T-helper 2 cell treated with Interferon-gamma antibody and Interleukin-4, amounts not matched to agents 5 μg/mL and 100 μg/mL, for 36 hours (primary cell): Measurements from ENCODE around the gene SMYD2.
A peak's percentile ranks its signal among the peaks of the same experiment; 100 is the strongest.

Experiments
- DNase-seq: peaks from one replicate; pipeline ENCODE4 v3.0.0; 2021; ENCODE audit warnings: low spot score
- H3K27ac Mint-ChIP-seq: one replicate; pipeline ENCODE4 v1.8.0; 2021; ENCODE audit warnings: mild to moderate bottlenecking, mixed read lengths
- H3K27me3 Mint-ChIP-seq: one replicate; pipeline ENCODE4 v1.8.0; 2021; ENCODE audit warnings: low read depth, mixed read lengths
- H3K36me3 Mint-ChIP-seq: one replicate; pipeline ENCODE4 v1.8.0; 2021; ENCODE audit warnings: low read depth, mixed read lengths
- H3K4me1 Mint-ChIP-seq: one replicate; pipeline ENCODE4 v1.8.0; 2021; ENCODE audit warnings: low read depth, mixed read lengths
- H3K4me3 Mint-ChIP-seq: one replicate; pipeline ENCODE4 v1.8.0; 2022; ENCODE audit warnings: mild to moderate bottlenecking, moderate library complexity, mixed read lengths
- H3K9me3 Mint-ChIP-seq: one replicate; pipeline ENCODE4 v1.8.0; 2021; ENCODE audit warnings: mixed read lengths

The SMYD2 gene, protein sequence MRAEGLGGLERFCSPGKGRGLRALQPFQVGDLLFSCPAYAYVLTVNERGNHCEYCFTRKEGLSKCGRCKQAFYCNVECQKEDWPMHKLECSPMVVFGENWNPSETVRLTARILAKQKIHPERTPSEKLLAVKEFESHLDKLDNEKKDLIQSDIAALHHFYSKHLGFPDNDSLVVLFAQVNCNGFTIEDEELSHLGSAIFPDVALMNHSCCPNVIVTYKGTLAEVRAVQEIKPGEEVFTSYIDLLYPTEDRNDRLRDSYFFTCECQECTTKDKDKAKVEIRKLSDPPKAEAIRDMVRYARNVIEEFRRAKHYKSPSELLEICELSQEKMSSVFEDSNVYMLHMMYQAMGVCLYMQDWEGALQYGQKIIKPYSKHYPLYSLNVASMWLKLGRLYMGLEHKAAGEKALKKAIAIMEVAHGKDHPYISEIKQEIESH

DNA sequence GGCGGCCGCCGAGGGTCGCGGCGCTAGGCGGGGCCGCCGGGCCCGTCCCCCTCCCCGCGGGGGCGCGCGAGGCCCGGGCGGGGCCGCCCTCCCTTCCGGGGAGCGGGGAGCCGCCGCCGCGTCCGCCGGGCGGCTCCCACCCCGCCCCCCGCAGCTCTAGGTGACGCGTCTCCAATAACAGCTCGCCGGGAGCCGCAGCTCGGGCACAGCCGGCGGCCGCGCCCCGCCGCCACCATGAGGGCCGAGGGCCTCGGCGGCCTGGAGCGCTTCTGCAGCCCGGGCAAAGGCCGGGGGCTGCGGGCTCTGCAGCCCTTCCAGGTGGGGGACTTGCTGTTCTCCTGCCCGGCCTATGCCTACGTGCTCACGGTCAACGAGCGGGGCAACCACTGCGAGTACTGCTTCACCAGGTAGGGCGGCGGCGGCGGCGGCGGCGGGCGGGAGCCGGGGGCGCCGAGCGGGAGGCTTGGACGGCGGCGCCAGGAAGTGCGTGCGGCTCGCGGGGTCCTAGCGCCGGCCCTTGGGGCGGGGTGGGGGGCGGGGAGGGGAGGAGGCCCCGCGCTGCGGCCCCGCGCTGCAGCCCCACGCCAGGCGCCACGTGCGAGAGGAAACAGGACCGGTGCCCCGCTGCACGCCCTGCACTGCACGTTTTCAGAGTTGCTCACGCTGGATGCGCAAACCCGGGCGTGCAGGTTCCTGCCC is at the start of gene SMYD2:
Gene SMYD2 (plus strand): TSS at position 139 of the 699 bp plus-strand sequence. CDS start 96 bp downstream, at position 235.
- no peaks in the 10 kb centered on the region for H3K9me3 Mint-ChIP-seq
- peak; percentile 64 for DNase-seq
- peaks cover 44% of the 10 kb centered on the region for H3K4me1 Mint-ChIP-seq
- H3K36me3 Mint-ChIP-seq = peaks cover 10% of the 10 kb centered on the region
- H3K27me3 Mint-ChIP-seq = no peaks in the 10 kb centered on the region
- H3K4me3 Mint-ChIP-seq = peak within 1 kb of the TSS; percentile 98
- H3K27ac Mint-ChIP-seq = peak within 1 kb of the TSS; percentile 87

DNA sequence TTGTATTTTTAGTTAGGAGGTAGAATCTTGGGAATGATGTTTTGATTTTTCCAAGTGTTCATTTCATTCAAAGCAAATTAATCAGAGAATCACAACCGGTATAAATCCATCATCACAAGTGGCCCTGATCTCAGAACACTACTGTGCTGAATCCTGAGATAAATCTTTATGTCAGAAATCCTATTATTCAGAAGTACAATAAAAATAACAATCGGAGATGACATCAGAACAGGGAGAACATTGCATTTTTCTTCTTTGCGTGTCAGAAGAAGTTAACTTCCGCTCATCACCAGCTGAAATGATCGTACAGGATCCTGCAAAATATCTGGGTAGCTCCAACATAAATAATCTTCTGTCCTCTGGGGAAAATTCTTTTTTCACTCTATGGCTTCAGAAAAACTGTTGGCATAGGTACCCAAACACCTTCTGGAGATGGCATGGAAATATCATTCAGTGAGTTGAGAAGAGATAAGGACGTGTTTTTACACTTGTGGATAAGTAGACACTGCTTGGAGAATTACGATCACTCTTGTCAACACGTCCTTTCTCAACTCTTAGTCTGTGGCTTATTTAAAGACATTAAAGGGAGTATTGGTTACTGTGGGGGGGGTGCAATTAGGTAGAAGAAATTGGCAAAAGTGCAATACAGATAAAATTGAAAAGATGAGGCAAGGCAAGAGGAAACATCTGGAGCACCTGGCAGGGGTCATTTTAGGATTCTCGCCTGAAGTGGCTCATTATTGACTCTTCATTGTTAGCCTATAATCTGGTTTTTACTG is 46.9 kb upstream of the SMYD2 start:
- Mint-ChIP-seq H3K27ac (no peak overlapping the region), H3K4me1 (peaks cover 2% of the 10 kb centered on the region), H3K9me3 (no peaks in the 10 kb centered on the region), H3K36me3 (no peaks in the 10 kb centered on the region), H3K27me3 (peaks cover 42% of the 10 kb centered on the region), H3K4me3 (no peak overlapping the region)
- no peak for DNase-seq

DNA sequence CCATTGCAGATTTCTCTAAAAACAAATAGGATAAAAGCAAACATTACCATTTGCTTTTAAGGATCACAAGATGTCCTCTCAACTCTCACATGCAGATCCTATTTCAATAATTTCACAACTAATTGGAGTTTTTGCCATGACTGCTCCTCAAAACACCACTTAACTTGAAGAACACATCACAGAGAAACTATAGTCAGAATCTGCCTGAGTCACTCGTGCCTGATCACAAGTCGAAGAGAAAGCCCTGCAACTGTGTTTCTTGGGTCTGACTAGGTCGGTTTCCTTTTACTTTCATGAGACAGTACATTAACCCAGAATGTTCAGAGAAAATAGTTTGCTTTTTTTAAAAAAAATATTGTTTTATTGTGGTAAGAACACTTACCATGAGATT is 46.3 kb upstream of the SMYD2 start:
- no peak for DNase-seq
- no peaks in the 10 kb centered on the region for H3K9me3 Mint-ChIP-seq
- H3K27me3 Mint-ChIP-seq = peaks cover 43% of the 10 kb centered on the region
- no peak overlapping the region for H3K4me3 Mint-ChIP-seq
- peaks cover 2% of the 10 kb centered on the region for H3K4me1 Mint-ChIP-seq
- H3K36me3 Mint-ChIP-seq = no peaks in the 10 kb centered on the region
- H3K27ac Mint-ChIP-seq = no peak overlapping the region

DNA sequence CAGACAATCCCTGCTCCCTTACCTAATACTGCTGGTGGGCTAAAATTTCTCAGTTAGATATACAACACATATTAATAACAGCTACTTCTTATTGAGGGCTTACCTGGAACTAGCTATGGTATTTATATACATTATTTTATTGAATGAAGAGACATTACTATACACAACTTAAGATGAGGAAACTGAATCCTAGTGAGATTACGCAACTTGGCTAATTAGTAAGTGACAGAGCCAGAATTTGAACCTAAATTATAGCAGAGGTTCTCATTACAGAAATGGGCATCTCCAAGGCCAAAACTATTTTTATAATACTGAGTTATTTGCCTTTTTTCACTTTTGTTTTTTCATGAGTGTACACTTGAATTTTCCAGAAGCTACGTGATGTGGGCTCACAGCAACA is 44.5 kb upstream of the SMYD2 start:
- Mint-ChIP-seq H3K36me3 (no peaks in the 10 kb centered on the region), H3K27ac (no peak overlapping the region), H3K27me3 (peaks cover 50% of the 10 kb centered on the region), H3K9me3 (no peaks in the 10 kb centered on the region), H3K4me3 (no peak overlapping the region), H3K4me1 (peaks cover 2% of the 10 kb centered on the region)
- no peak for DNase-seq

DNA sequence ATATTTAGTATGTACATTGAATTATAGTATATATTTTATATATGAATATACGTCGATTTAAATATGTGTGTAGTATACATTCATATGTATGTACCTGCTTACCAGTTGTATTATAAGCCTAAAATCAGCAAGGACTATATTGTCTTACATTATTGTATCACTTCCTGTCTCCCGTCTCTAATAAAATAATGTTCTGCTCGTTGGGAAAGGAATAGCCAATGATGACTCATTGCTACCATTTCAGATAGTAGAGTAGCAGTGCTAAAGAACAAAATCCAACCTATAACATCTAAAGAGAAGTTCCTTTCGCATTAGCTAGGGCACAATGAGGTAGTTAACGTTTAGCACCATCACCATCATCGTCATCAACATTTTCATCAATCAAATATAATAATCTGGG is 39.9 kb upstream of the SMYD2 start:
- no peaks in the 10 kb centered on the region for H3K9me3 Mint-ChIP-seq
- peaks cover 29% of the 10 kb centered on the region for H3K4me1 Mint-ChIP-seq
- DNase-seq = no peak
- H3K27me3 Mint-ChIP-seq = peaks cover 55% of the 10 kb centered on the region
- H3K36me3 Mint-ChIP-seq = no peaks in the 10 kb centered on the region
- H3K27ac Mint-ChIP-seq = no peak overlapping the region
- no peak overlapping the region for H3K4me3 Mint-ChIP-seq

DNA sequence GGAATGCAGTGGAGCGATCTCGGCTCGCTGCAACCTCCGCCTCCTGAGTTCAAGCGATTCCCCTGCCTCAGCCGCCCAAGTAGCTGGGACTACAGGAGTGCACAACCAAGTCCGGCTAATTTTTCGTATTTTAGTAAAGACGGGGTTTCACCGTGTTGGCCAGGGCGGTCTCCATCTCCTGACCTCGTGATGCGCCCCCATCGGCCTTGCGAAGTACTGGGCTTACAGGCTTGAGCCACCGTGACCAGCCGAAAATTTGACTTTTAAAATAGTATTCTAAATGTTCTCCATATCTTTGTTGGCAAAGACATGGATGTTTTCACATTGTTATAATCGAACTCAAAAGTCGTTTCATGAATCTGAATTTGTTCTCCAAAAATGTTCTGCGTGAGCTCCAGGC is 36.7 kb upstream of the SMYD2 start:
- DNase-seq = no peak
- Mint-ChIP-seq H3K36me3 (no peaks in the 10 kb centered on the region), H3K4me1 (peaks cover 31% of the 10 kb centered on the region), H3K9me3 (no peaks in the 10 kb centered on the region), H3K27ac (no peak overlapping the region), H3K27me3 (peaks cover 67% of the 10 kb centered on the region), H3K4me3 (no peak overlapping the region)

DNA sequence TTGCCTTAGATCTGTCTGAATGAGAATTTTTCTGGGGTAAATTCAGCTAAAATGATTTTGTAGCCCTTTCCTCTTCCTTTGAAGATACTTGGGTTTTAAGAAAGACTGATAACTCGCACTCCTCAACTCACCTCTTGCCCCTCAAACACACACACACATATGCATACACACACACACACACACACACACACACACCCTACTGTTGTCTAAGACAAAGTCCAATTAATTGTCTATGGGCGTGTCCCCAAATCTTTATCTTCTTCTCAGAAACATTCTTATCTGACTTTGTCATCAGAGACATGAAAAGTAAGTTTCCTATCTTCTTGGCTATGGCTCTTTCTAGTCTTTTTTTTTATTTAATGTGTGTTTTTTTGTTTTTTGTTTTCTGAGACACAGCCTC is 36.1 kb upstream of the SMYD2 start:
- H3K4me3 Mint-ChIP-seq = peak overlapping the region; percentile 16
- no peak for DNase-seq
- peaks cover 68% of the 10 kb centered on the region for H3K27me3 Mint-ChIP-seq
- no peaks in the 10 kb centered on the region for H3K36me3 Mint-ChIP-seq
- peaks cover 34% of the 10 kb centered on the region for H3K4me1 Mint-ChIP-seq
- no peaks in the 10 kb centered on the region for H3K9me3 Mint-ChIP-seq
- H3K27ac Mint-ChIP-seq = peak overlapping the region; percentile 8

DNA sequence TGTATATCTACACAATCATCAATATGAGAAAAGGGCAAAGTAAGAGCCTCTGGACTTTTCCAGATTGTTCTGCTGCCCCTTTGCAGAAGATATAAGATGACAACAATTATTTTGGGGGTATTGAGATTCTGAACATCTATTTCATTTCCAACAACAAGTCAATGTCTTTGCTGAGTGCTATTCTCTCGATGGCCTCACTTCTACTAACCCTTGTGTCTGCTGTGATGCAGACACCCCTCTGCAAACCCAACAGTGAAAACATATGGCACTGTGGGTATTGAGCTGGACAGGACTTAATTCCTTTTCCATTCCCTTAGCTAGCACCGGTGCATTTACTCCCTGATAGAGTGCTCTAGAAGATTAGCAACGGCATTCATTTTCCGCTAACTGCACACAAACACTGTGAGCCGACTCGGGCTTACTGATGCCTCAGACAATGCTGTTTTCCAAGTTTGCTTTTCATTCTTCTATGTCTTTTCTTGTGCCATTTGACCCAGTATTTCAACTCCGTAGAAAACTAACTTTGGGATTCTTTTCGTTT is 33.4 kb upstream of the SMYD2 start:
- H3K36me3 Mint-ChIP-seq = no peaks in the 10 kb centered on the region
- DNase-seq = no peak
- H3K4me1 Mint-ChIP-seq = peaks cover 33% of the 10 kb centered on the region
- no peaks in the 10 kb centered on the region for H3K9me3 Mint-ChIP-seq
- peaks cover 69% of the 10 kb centered on the region for H3K27me3 Mint-ChIP-seq
- no peak overlapping the region for H3K4me3 Mint-ChIP-seq
- no peak overlapping the region for H3K27ac Mint-ChIP-seq

DNA sequence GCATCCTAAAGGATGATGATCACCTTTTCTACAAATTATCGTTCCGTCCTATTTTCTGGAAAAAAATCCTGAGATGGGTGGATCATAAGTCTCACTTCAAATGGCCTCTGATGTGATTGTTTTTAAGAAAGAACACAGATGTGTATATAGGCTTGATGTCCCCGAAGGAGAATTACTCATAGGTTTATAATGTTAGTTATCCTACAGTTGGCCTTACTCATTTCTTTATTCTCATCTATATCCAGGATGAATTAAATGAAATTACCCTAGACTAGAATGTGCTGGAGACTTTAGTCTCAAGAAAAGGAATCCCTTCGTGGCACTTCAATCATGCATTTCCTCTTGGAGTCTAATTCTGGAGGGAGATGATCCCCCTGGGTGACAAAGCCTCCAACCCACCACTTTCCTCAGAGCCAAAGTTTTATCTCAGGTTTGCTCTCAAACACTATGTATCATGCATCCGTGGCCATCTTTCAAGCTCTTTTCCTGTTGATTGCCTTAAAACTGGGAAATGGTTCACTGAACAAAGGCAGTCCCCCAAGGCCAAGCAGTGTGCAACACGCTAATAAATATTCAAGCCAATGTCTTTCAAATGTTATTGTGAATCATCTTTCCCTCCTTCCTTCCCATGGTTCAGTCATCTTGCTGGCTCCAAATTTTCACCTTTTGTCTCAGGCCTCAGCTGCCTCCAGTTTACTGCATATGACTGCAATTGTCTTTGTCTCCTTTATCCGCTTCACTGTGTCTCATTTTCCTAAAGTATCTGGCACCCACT is 32.5 kb upstream of the SMYD2 start:
- H3K9me3 Mint-ChIP-seq = no peaks in the 10 kb centered on the region
- no peak overlapping the region for H3K4me3 Mint-ChIP-seq
- DNase-seq = no peak
- no peak overlapping the region for H3K27ac Mint-ChIP-seq
- no peaks in the 10 kb centered on the region for H3K36me3 Mint-ChIP-seq
- peaks cover 65% of the 10 kb centered on the region for H3K27me3 Mint-ChIP-seq
- peaks cover 29% of the 10 kb centered on the region for H3K4me1 Mint-ChIP-seq

DNA sequence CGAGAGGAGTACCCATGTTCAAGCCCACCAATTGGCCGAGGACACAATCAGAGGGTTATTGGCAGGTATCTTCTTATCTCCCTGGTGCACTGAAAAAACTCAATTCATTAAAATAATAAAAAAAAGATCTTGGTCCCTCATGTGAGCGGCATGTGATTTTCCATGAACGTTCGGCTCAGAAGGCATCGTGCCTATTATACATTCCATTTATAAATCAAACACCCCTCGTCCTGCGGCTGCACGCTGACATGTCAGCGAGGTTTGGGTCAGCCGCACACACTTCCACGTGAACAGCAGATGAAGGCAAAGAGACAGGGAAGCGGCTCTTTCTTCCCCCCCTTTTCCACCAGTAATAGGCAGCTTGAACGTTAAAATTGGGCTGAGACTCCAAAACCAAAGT is 31.3 kb upstream of the SMYD2 start:
- peaks cover 24% of the 10 kb centered on the region for H3K4me1 Mint-ChIP-seq
- no peaks in the 10 kb centered on the region for H3K9me3 Mint-ChIP-seq
- H3K27me3 Mint-ChIP-seq = peaks cover 68% of the 10 kb centered on the region

DNA sequence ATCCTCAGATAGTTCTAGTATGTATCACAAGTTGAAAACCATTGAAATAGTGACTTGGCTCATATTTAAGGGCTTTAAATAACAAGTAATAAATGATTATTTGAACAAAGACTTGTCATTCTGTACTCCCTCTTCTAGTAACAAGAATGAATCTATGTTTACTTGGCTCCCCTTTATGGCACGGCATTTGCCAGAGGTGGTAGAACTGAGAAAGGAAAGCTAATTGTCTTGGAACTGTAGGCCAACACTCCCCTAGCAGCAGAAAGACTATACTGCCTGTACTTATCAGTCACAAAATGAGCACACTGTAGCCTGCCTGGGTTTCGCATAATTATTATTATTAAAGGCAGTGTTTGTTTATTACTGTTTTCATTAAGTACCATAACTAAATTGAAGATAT is 29.6 kb upstream of the SMYD2 start:
- Mint-ChIP-seq H3K27ac (no peak overlapping the region), H3K9me3 (no peaks in the 10 kb centered on the region), H3K36me3 (no peaks in the 10 kb centered on the region), H3K4me1 (peaks cover 10% of the 10 kb centered on the region), H3K4me3 (no peak overlapping the region), H3K27me3 (peaks cover 73% of the 10 kb centered on the region)
- no peak for DNase-seq

More for the DNA sequence above, 31.3 kb upstream of the SMYD2 start:
- Mint-ChIP-seq H3K27ac (no peak overlapping the region), H3K36me3 (no peaks in the 10 kb centered on the region), H3K4me3 (no peak overlapping the region)
- DNase-seq = no peak

DNA sequence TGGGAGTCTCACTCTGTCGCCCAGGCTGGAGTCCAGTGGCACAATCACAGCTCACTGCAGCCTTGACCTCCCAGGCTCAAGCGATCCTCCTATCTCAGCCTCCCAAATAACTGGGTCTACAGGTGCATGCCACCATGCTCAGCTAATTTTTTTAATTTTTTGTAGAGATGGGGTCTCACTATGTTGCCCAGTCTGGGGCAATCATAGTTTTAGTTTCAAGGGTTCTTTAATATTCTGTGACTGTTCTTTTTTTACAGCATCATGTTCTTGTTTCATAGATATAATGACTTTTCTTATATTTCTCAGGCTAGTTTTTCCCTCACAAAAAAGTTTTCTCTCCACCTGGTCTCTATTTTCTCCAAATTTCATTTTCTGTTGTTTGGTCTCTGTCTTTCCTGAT is 25.4 kb upstream of the SMYD2 start:
- no peak for DNase-seq
- Mint-ChIP-seq H3K36me3 (no peaks in the 10 kb centered on the region), H3K27me3 (peaks cover 61% of the 10 kb centered on the region), H3K4me1 (peaks cover 20% of the 10 kb centered on the region), H3K27ac (no peak overlapping the region), H3K9me3 (no peaks in the 10 kb centered on the region), H3K4me3 (no peak overlapping the region)

DNA sequence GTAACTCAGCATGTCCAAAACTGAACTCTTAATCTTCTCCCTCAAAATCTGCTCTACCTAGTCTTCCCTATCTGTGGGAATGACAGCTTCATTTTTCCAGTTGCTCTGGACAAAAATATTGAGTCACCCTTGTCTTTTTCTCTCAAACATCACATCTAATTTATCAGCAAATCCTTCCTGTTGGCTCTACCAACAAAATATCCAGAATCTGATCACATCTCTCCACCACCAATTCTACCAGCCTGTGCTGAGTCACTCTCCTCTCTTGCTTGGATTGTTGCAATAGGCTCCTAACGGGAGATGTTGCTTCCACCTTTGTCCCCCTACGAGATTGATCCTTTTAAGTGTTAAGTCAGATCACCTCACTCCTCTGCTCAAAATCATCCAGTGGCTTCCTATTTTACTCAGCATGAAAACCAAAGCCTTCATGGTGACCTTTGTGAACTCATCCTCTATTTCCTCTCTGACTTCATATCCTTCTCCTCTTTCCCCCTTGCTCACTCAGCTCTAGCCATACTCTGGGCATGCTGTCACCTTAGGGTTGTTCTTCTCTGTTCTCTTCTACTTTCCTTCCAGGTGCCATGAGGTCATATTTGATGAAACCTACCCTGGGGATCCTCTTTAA is 21.5 kb upstream of the SMYD2 start:
- Mint-ChIP-seq H3K9me3 (no peaks in the 10 kb centered on the region), H3K4me1 (peaks cover 22% of the 10 kb centered on the region), H3K36me3 (no peaks in the 10 kb centered on the region), H3K27me3 (peaks cover 72% of the 10 kb centered on the region), H3K4me3 (peak overlapping the region; percentile 14), H3K27ac (no peak overlapping the region)
- DNase-seq = peak; percentile 35
